BJ (cell line): ENCODE data around the gene MVB12B. TPM values are rescaled to one million over a fixed set of nuclear protein-coding genes. Genes with fewer than 3 reads are reported as not detected.

Source experiments
- CTCF ChIA-PET: fragments of 350-600 bp; formaldehyde crosslinking; extraction: SDS; loops from one replicate; lab custom pipeline; 2021; ENCODE audit warnings: antibody characterized with exemption, inconsistent platforms; lab: Yijun Ruan, JAX
- POLR2A ChIA-PET: fragments of 300-600 bp; sonication (Branson Sonifier 250); formaldehyde crosslinking; extraction: SDS; loops from one replicate; lab custom pipeline; 2021; ENCODE audit warnings: antibody characterized with exemption; lab: Charles Lee
- DNase-seq: peaks from one replicate; pipeline ENCODE4 v3.0.0-alpha.2; 2011; ENCODE audit warnings: low read depth
- H3K27me3 ChIP-seq: 2 replicates; pipeline ENCODE4 v1.6.0; 2011; ENCODE audit warnings: low read length; ENCODE audit not compliant: control insufficient read depth, insufficient read depth
- H3K36me3 ChIP-seq: 2 replicates; pipeline ENCODE4 v1.5.1; 2011; ENCODE audit warnings: low read length; ENCODE audit not compliant: control insufficient read depth, insufficient read depth
- H3K4me3 ChIP-seq: 2 replicates; pipeline ENCODE4 v1.5.1; 2011; ENCODE audit warnings: low read depth, mild to moderate bottlenecking, control low read depth, low read length
- CTCF ChIP-seq: IDR thresholded peaks from 2 replicates; pipeline ENCODE4 v1.5.1; 2011; ENCODE audit warnings: low read depth, mild to moderate bottlenecking, control low read depth, inconsistent platforms, low read length, moderate library complexity; ENCODE audit not compliant: insufficient read depth
- polyA plus RNA-seq: library from polyadenylated mRNA; depleted of rRNA; stranded (reverse); fragments of >200 nt; gene quantifications from 2 replicates; pipeline ENCODE4 v1.2.3, GENCODE V29; 2011

MVB12B gene
- polyA plus RNA-seq, 1 experiment: 2.7 TPM

- ChIA-PET POLR2A (no interaction called here), CTCF (interaction anchor here (0.7 to 12.8 kb wide), 6 partner anchors 11 to 187 kb away, joined by 3 to 109 read pairs (median 17); no protein-coding TSS in a partner anchor)
- TF ChIP-seq CTCF: no peak
- H3K36me3 ChIP-seq: no peaks in the 10 kb centered on the region
- peaks cover 3% of the 10 kb centered on the region for H3K27me3 ChIP-seq
- no peak overlapping the region for H3K4me3 ChIP-seq
- no peak for DNase-seq
Observed at GRCh38 chr9:126304207-126304970, 22.2 kb upstream of the MVB12B start.

GRCh38 chr9:126304971-126305320 is 21.7 kb upstream of the MVB12B start:
- Histone ChIP-seq H3K36me3 (no peaks in the 10 kb centered on the region), H3K4me3 (no peak overlapping the region), H3K27me3 (peaks cover 5% of the 10 kb centered on the region)
- ChIA-PET POLR2A (no interaction called here), CTCF (interaction anchor here (0.7 to 12.8 kb wide), 5 partner anchors 10 to 186 kb away, joined by 3 to 109 read pairs (median 12); no protein-coding TSS in a partner anchor)
- no peak for DNase-seq
- TF ChIP-seq CTCF: no peak

GRCh38 chr9:126306071-126306647 is 20.5 kb upstream of the MVB12B start:
- DNase-seq: no peak
- POLR2A ChIA-PET: no interaction called here
- no peaks in the 10 kb centered on the region for H3K36me3 ChIP-seq
- peaks cover 3% of the 10 kb centered on the region for H3K27me3 ChIP-seq
- TF ChIP-seq CTCF: no peak
- H3K4me3 ChIP-seq: no peak overlapping the region
- CTCF ChIA-PET: interaction anchor here (2.7 to 3.8 kb wide), 2 partner anchors 92 to 185 kb away, joined by 12 to 22 read pairs; no protein-coding TSS in a partner anchor

GRCh38 chr9:126307322-126308061 is 19.1 kb upstream of the MVB12B start:
- ChIA-PET POLR2A (no interaction called here), CTCF (interaction anchor here (0.9 to 3.8 kb wide), 5 partner anchors 9 to 900 kb away, joined by 3 to 22 read pairs (median 6); no protein-coding TSS in a partner anchor)
- Histone ChIP-seq H3K36me3 (no peaks in the 10 kb centered on the region), H3K27me3 (peaks cover 3% of the 10 kb centered on the region), H3K4me3 (no peak overlapping the region)
- no peak for DNase-seq
- TF ChIP-seq CTCF: no peak
